HCT116 (cell line): Measurements from ENCODE around the gene GOLGA7B. TPM values are rescaled to one million over a fixed set of nuclear protein-coding genes. Genes with fewer than 3 reads are reported as not detected.

Source experiments
- ATAC-seq: fragments of 200-7000 bp; cut with Tn5 transposase; 2 replicates; pipeline ENCODE4 v1.9.1; 2020; ENCODE audit warnings: mild to moderate bottlenecking, moderate library complexity
- BruUV-seq: library from RNA; stranded (reverse); fragments of 400-500 nt; replicated peaks from 2 replicates; lab custom pipeline; 2021; lab: Mats Ljungman, UMichigan
- CTCF ChIA-PET: fragments of 300-600 bp; sonication (Branson Sonifier 250); formaldehyde crosslinking; loops from one replicate; lab custom pipeline; 2021; ENCODE audit warnings: antibody characterized with exemption; lab: Charles Lee
- POLR2A ChIA-PET: fragments of 300-600, 350-600 bp; sonication (Branson Sonifier 250); formaldehyde crosslinking; loops from one replicate; lab custom pipeline; 2021; ENCODE audit warnings: antibody characterized with exemption; lab: Charles Lee
- RAD21 ChIA-PET, 2 experiments: fragments of 300-600 bp; sonication (Branson Sonifier 250); formaldehyde crosslinking; loops; one replicate each; lab custom pipeline; 2023; ENCODE audit warnings: low total read pairs in 2 of 2; ENCODE audit not compliant: uncharacterized antibody in 2 of 2, unreplicated experiment in 2 of 2, low non-redundant PET in 1 of 2; lab: Charles Lee
- DNase-seq: peaks from one replicate; pipeline ENCODE4 v3.0.0-alpha.2; 2010; ENCODE audit warnings: low read depth, low spot score
- H2AFZ ChIP-seq: fragments of 200-600 bp; shearing (Covaris generic), sonication (generic); 2 replicates; pipeline ENCODE4 v1.6.1; 2017; ENCODE audit warnings: low read depth, mixed run types, mixed read lengths, antibody characterized with exemption, low read length; ENCODE audit not compliant: poor library complexity, severe bottlenecking
- H3K27ac ChIP-seq: 2 replicates; pipeline ENCODE4 v1.5.1; 2012; ENCODE audit warnings: low read depth, low read length
- H3K27me3 ChIP-seq: fragments of 200-600 bp; sonication (generic); 2 replicates; pipeline ENCODE4 v1.6.1; 2016; ENCODE audit warnings: mixed run types, low read length, mixed read lengths; ENCODE audit not compliant: insufficient read depth
- H3K36me3 ChIP-seq, 2 experiments: fragments of 200-500 bp in 1 of 2; fragments of 200-600 bp in 1 of 2; sonication (Bioruptor generic) in 1 of 2; sonication (generic) in 1 of 2; 2 replicates each; pipeline versions ENCODE4 v1.5.1 to v1.6.1; 2014 to 2016; ENCODE audit warnings: low read length in 2 of 2, inconsistent platforms in 1 of 2, mixed read lengths in 1 of 2, mixed run types in 1 of 2; ENCODE audit not compliant: insufficient read depth in 2 of 2, control insufficient read depth in 1 of 2
- H3K4me1 ChIP-seq, 2 experiments: fragments of 200-600 bp in 1 of 2; sonication (generic) in 1 of 2; 2 replicates each; pipeline versions ENCODE4 v1.5.1 to v1.6.1; 2012 to 2017; ENCODE audit warnings: low read length in 2 of 2, inconsistent platforms in 1 of 2, mild to moderate bottlenecking in 1 of 2, mixed read lengths in 1 of 2, mixed run types in 1 of 2, moderate library complexity in 1 of 2; ENCODE audit not compliant: insufficient read depth in 2 of 2, control insufficient read depth in 1 of 2
- H3K4me2 ChIP-seq: fragments of 200-600 bp; sonication (generic); 2 replicates; pipeline ENCODE4 v1.6.1; 2017; ENCODE audit warnings: mixed run types, low read length, mixed read lengths
- H3K4me3 ChIP-seq, 2 experiments: fragments of 200-600 bp in 1 of 2; sonication (generic) in 1 of 2; replicated peaks in 1 of 2; 2 replicates each; pipeline ENCODE4 v1.5.1; 2011 to 2016; ENCODE audit warnings: low read length in 2 of 2, control low read depth in 1 of 2, low read depth in 1 of 2, mild to moderate bottlenecking in 1 of 2, mixed read lengths in 1 of 2, mixed run types in 1 of 2
- H3K79me2 ChIP-seq: fragments of 200-600 bp; sonication (generic); 2 replicates; pipeline ENCODE4 v1.6.1; 2017; ENCODE audit warnings: mild to moderate bottlenecking, mixed run types, low read length, moderate library complexity, mixed read lengths; ENCODE audit not compliant: insufficient read depth
- H3K9ac ChIP-seq: fragments of 200-600 bp; sonication (generic); 2 replicates; pipeline ENCODE4 v1.6.1; 2016; ENCODE audit warnings: low read length, mixed read lengths
- H3K9me2 ChIP-seq: fragments of 200-600 bp; sonication (generic), shearing (Covaris generic); 2 replicates; pipeline ENCODE4 v1.6.1; 2017; ENCODE audit warnings: mixed run types, mild to moderate bottlenecking, moderate library complexity; ENCODE audit not compliant: insufficient read depth
- H3K9me3 ChIP-seq, 2 experiments: fragments of 200-500 bp in 1 of 2; fragments of 200-600 bp in 1 of 2; sonication (Bioruptor generic) in 1 of 2; sonication (generic) in 1 of 2; 2 replicates each; pipeline ENCODE4 v1.6.1; 2014 to 2017; ENCODE audit warnings: low read length in 2 of 2, mixed read lengths in 2 of 2, inconsistent platforms in 1 of 2, low read depth in 1 of 2, mild to moderate bottlenecking in 1 of 2, mixed run types in 1 of 2, moderate library complexity in 1 of 2; ENCODE audit not compliant: control insufficient read depth in 1 of 2, insufficient read depth in 1 of 2
- H4K20me1 ChIP-seq: fragments of 200-600 bp; sonication (generic), shearing (Covaris generic); 2 replicates; pipeline ENCODE4 v1.6.1; 2017; ENCODE audit warnings: mixed run types, mild to moderate bottlenecking, moderate library complexity; ENCODE audit not compliant: insufficient read depth
- CBX3 ChIP-seq: IDR thresholded peaks from 2 replicates; pipeline ENCODE4 v1.6.1; 2012; ENCODE audit warnings: low read depth
- CEBPB ChIP-seq: IDR thresholded peaks from 2 replicates; pipeline ENCODE4 v1.6.1; 2012; ENCODE audit warnings: low read depth
- EGR1 ChIP-seq: IDR thresholded peaks from 2 replicates; pipeline ENCODE4 v1.6.1; 2012; ENCODE audit warnings: low read depth
- EZH2 ChIP-seq: fragments of 200-600 bp; sonication (generic); IDR thresholded peaks from 2 replicates; pipeline ENCODE4 v1.6.1; 2017; ENCODE audit warnings: antibody characterized with exemption, mixed run types
- EZH2phosphoT487 ChIP-seq: fragments of 200-600 bp; IDR thresholded peaks from 2 replicates; pipeline ENCODE4 v1.6.1; 2018; ENCODE audit warnings: antibody characterized with exemption, borderline replicate concordance
- JUND ChIP-seq: IDR thresholded peaks from 2 replicates; pipeline ENCODE4 v1.6.1; 2012
- POLR2A ChIP-seq: IDR thresholded peaks from 2 replicates; pipeline ENCODE4 v1.7.0; 2011; ENCODE audit warnings: borderline replicate concordance; ENCODE audit not compliant: insufficient read depth, insufficient read length; ENCODE audit errors: extremely low read depth
- POLR2AphosphoS5 ChIP-seq: IDR thresholded peaks from 2 replicates; pipeline ENCODE4 v1.6.1; 2011; ENCODE audit warnings: mild to moderate bottlenecking, low read depth, low read length, moderate library complexity
- RAD21 ChIP-seq: IDR thresholded peaks from 2 replicates; pipeline ENCODE4 v1.6.1; 2012; ENCODE audit warnings: low read depth, mild to moderate bottlenecking
- SP1 ChIP-seq: IDR thresholded peaks from 2 replicates; pipeline ENCODE4 v1.6.1; 2012; ENCODE audit warnings: low read depth
- SRF ChIP-seq: IDR thresholded peaks from 2 replicates; pipeline ENCODE4 v1.6.1; 2012; ENCODE audit warnings: low read depth
- TCF7L2 ChIP-seq: IDR thresholded peaks from 2 replicates; pipeline ENCODE4 v1.7.0; 2011; ENCODE audit warnings: borderline replicate concordance, inconsistent platforms; ENCODE audit not compliant: insufficient read depth, insufficient read length; ENCODE audit errors: extremely low read depth
- YY1 ChIP-seq: IDR thresholded peaks from 2 replicates; pipeline ENCODE4 v1.6.1; 2011; ENCODE audit warnings: low read length, low read depth, moderate library complexity, mild to moderate bottlenecking; ENCODE audit not compliant: insufficient replicate concordance; ENCODE audit errors: extremely low read depth
- ZFX ChIP-seq: fragments of 450-650 bp; IDR thresholded peaks from 2 replicates; pipeline ENCODE4 v1.6.1; 2017
- ZNF274 ChIP-seq: fragments of 200-500 bp; sonication (Bioruptor generic); IDR thresholded peaks from 2 replicates; pipeline ENCODE4 v1.6.1; 2014; ENCODE audit warnings: mild to moderate bottlenecking, low read depth, low read length, inconsistent platforms
- intact Hi-C: fragments of 100-400 bp; cut with micrococcal nuclease; formaldehyde crosslinking; loops from 2 replicates; pipeline ENCODE4 v1.10.0; 2022
- total RNA-seq: library from RNA; stranded (reverse); gene quantifications from one replicate; pipeline ENCODE4 v1.2.1, GENCODE V29; 2021; ENCODE audit not compliant: unreplicated experiment
- TF ChIP-seq, protein P1 (sequence below): IDR thresholded peaks from 2 replicates; pipeline ENCODE4 v1.6.1; 2012; ENCODE audit warnings: low read depth
- TF ChIP-seq, protein P2 (sequence below), 3 experiments: fragments of 200-600 bp in 1 of 3; sonication (generic) in 1 of 3; IDR thresholded peaks in 2 of 3; conservative IDR thresholded peaks in 1 of 3; 2 replicates each; pipeline ENCODE4 v1.5.1; 2012 to 2017; ENCODE audit warnings: low read depth in 2 of 3, low read length in 2 of 3, antibody characterized with exemption in 1 of 3, borderline replicate concordance in 1 of 3, control low read depth in 1 of 3, mild to moderate bottlenecking in 1 of 3, mixed read lengths in 1 of 3, mixed run types in 1 of 3, moderate library complexity in 1 of 3; ENCODE audit not compliant: insufficient read depth in 1 of 3
- TF ChIP-seq, protein P3 (sequence below): IDR thresholded peaks from 2 replicates; pipeline ENCODE4 v1.6.1; 2012
- TF ChIP-seq, protein P4 (sequence below): IDR thresholded peaks from 2 replicates; pipeline ENCODE4 v1.6.1; 2012

Gene GOLGA7B
- total RNA-seq, 1 experiment from 2014 or later, result 1.0 TPM

DNA sequence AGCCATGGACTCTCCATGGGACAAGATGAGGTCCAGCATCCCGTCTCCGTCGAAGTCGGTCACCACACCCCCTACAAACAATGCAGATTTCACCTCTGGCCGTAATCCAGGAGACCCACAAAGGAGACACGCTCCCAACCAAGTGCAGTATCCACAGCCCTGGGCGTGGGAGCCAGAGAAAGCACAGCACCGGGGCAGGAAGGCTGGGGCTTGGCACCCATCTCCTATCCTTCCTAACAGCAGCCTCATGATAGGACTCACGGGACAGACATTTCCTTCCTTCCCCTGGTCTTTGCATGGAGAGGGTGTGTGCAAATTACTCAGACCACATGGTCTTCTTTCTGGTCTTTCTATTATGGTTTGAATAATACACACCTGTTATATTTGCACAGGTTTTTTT is 46.3 kb downstream of the GOLGA7B start:
- TF ChIP-seq, protein P1, sequence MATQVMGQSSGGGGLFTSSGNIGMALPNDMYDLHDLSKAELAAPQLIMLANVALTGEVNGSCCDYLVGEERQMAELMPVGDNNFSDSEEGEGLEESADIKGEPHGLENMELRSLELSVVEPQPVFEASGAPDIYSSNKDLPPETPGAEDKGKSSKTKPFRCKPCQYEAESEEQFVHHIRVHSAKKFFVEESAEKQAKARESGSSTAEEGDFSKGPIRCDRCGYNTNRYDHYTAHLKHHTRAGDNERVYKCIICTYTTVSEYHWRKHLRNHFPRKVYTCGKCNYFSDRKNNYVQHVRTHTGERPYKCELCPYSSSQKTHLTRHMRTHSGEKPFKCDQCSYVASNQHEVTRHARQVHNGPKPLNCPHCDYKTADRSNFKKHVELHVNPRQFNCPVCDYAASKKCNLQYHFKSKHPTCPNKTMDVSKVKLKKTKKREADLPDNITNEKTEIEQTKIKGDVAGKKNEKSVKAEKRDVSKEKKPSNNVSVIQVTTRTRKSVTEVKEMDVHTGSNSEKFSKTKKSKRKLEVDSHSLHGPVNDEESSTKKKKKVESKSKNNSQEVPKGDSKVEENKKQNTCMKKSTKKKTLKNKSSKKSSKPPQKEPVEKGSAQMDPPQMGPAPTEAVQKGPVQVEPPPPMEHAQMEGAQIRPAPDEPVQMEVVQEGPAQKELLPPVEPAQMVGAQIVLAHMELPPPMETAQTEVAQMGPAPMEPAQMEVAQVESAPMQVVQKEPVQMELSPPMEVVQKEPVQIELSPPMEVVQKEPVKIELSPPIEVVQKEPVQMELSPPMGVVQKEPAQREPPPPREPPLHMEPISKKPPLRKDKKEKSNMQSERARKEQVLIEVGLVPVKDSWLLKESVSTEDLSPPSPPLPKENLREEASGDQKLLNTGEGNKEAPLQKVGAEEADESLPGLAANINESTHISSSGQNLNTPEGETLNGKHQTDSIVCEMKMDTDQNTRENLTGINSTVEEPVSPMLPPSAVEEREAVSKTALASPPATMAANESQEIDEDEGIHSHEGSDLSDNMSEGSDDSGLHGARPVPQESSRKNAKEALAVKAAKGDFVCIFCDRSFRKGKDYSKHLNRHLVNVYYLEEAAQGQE, result no peak
- TF ChIP-seq EGR1, result no peak
- no peak for TF ChIP-seq SRF
- TF ChIP-seq TCF7L2, result no peak
- no peak for TF ChIP-seq POLR2A
- TF ChIP-seq JUND, result no peak
- no peak for TF ChIP-seq EZH2phosphoT487
- TF ChIP-seq SP1, result no peak
- TF ChIP-seq POLR2AphosphoS5, result no peak
- TF ChIP-seq, protein P2, sequence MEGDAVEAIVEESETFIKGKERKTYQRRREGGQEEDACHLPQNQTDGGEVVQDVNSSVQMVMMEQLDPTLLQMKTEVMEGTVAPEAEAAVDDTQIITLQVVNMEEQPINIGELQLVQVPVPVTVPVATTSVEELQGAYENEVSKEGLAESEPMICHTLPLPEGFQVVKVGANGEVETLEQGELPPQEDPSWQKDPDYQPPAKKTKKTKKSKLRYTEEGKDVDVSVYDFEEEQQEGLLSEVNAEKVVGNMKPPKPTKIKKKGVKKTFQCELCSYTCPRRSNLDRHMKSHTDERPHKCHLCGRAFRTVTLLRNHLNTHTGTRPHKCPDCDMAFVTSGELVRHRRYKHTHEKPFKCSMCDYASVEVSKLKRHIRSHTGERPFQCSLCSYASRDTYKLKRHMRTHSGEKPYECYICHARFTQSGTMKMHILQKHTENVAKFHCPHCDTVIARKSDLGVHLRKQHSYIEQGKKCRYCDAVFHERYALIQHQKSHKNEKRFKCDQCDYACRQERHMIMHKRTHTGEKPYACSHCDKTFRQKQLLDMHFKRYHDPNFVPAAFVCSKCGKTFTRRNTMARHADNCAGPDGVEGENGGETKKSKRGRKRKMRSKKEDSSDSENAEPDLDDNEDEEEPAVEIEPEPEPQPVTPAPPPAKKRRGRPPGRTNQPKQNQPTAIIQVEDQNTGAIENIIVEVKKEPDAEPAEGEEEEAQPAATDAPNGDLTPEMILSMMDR (IDR thresholded peaks at IDR 0.05 in 2 of 3, conservative IDR thresholded peaks at IDR 0.05 in 1 of 3; ENCODE audit: borderline replicate concordance in 1 of 3, insufficient read depth in 1 of 3, low read depth in 2 of 3, low read length in 2 of 3), result no peak
- no peak for TF ChIP-seq ZFX
- TF ChIP-seq EZH2, result no peak
- TF ChIP-seq, protein P3, sequence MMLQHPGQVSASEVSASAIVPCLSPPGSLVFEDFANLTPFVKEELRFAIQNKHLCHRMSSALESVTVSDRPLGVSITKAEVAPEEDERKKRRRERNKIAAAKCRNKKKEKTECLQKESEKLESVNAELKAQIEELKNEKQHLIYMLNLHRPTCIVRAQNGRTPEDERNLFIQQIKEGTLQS, result no peak
- no peak for TF ChIP-seq CBX3
- TF ChIP-seq YY1, result no peak
- TF ChIP-seq, protein P4, sequence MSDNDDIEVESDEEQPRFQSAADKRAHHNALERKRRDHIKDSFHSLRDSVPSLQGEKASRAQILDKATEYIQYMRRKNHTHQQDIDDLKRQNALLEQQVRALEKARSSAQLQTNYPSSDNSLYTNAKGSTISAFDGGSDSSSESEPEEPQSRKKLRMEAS, result no peak
- no peak for TF ChIP-seq CEBPB
- TF ChIP-seq RAD21, result no peak
- no peak for TF ChIP-seq ZNF274
- TF ChIP-seq, all 23 proteins: peak for 0
- intact Hi-C loops, result no loop called here
- H3K4me1 ChIP-seq, result no peaks in the 10 kb centered on the region
- ChIA-PET RAD21 (no interaction called here), POLR2A (no interaction called here), CTCF (no interaction called here)
- ATAC-seq (no peak), DNase-seq (no peak)
- no peak overlapping the region for H3K4me3 ChIP-seq
- H3K27ac ChIP-seq, result no peak overlapping the region
- no TSS peak for BruUV-seq
- H3K9ac ChIP-seq, result no peak overlapping the region
- no peaks in the 10 kb centered on the region for H3K79me2 ChIP-seq
- H4K20me1 ChIP-seq, result no peaks in the 10 kb centered on the region
- no peak overlapping the region for H2AFZ ChIP-seq
- H3K27me3 ChIP-seq, result no peaks in the 10 kb centered on the region
- no peaks in the 10 kb centered on the region for H3K9me3 ChIP-seq
- no peaks in the 10 kb centered on the region for H3K9me2 ChIP-seq
- no peaks in the 10 kb centered on the region for H3K36me3 ChIP-seq
- no peak overlapping the region for H3K4me2 ChIP-seq
